GM18498 (cell line): ENCODE data around the gene TRAK2.

Experiments
- ATAC-seq: cut with Tn5 transposase; IDR thresholded peaks from one replicate; pipeline ENCODE4 v1.9.1; 2021; ENCODE audit warnings: mild to moderate bottlenecking, moderate library complexity; ENCODE audit not compliant: unreplicated experiment

TRAK2 gene

GRCh38 chr2:201366146-201366545 is 85.1 kb downstream of the TRAK2 start:
- no peak for ATAC-seq

- ATAC-seq: peak; percentile 77
Observed at GRCh38 chr2:201363857-201364560, 87.2 kb downstream of the TRAK2 start.

GRCh38 chr2:201362396-201362795 is 88.9 kb downstream of the TRAK2 start:
- no peak for ATAC-seq

- no peak for ATAC-seq
Observed at GRCh38 chr2:201361078-201361733, 90.1 kb downstream of the TRAK2 start.

- ATAC-seq: no peak
Observed at GRCh38 chr2:201360256-201360655, 91.0 kb downstream of the TRAK2 start.

- no peak for ATAC-seq
Observed at GRCh38 chr2:201358684-201359083, 92.6 kb downstream of the TRAK2 start.

GRCh38 chr2:201357221-201357620 is 94.0 kb downstream of the TRAK2 start, which contains the start of gene FLACC1:
Gene FLACC1 (minus strand): TSS chr2:201357345. CDS start chr2:201351404, 5,941 bp downstream.
- ATAC-seq: no peak

- ATAC-seq: no peak
Observed at GRCh38 chr2:201353116-201353515, 98.1 kb downstream of the TRAK2 start.

- ATAC-seq: no peak
Observed at GRCh38 chr2:201350879-201351278, 100.4 kb downstream of the TRAK2 start.

GRCh38 chr2:201349601-201350000 is 101.7 kb downstream of the TRAK2 start:
- ATAC-seq: no peak

GRCh38 chr2:201348758-201349157 is 102.5 kb downstream of the TRAK2 start:
- ATAC-seq: no peak

GRCh38 chr2:201347138-201347537 is 104.1 kb downstream of the TRAK2 start:
- no peak for ATAC-seq

GRCh38 chr2:201345625-201346213 is 105.5 kb downstream of the TRAK2 start:
- ATAC-seq: no peak

GRCh38 chr2:201344663-201345366 is 106.4 kb downstream of the TRAK2 start:
- ATAC-seq: peak; percentile 90

GRCh38 chr2:201343559-201343958 is 107.7 kb downstream of the TRAK2 start:
- no peak for ATAC-seq

- ATAC-seq: no peak
Observed at GRCh38 chr2:201342923-201343322, 108.3 kb downstream of the TRAK2 start.

GRCh38 chr2:201329409-201329808 is 121.8 kb downstream of the TRAK2 start:
- no peak for ATAC-seq

- no peak for ATAC-seq
Observed at GRCh38 chr2:201327678-201328077, 123.6 kb downstream of the TRAK2 start.
